GM12801 (cell line): Measurements from ENCODE around the gene MARF1.

Experiments
- CTCF ChIP-seq: IDR thresholded peaks from one replicate; pipeline ENCODE4 v1.5.1; 2011; ENCODE audit warnings: control low read depth; ENCODE audit not compliant: insufficient read length; ENCODE audit errors: extremely low read depth

Gene MARF1

GRCh38 chr16:15643048-15643945, at the start of gene MARF1:
Gene MARF1, minus strand, starts transcription at chr16:15643154. Its CDS starts 3,921 bp downstream, at chr16:15639233.
- TF ChIP-seq CTCF, result no peak

GRCh38 chr16:15691046-15691445, 48.1 kb upstream of the MARF1 start:
- no peak for TF ChIP-seq CTCF

DNA sequence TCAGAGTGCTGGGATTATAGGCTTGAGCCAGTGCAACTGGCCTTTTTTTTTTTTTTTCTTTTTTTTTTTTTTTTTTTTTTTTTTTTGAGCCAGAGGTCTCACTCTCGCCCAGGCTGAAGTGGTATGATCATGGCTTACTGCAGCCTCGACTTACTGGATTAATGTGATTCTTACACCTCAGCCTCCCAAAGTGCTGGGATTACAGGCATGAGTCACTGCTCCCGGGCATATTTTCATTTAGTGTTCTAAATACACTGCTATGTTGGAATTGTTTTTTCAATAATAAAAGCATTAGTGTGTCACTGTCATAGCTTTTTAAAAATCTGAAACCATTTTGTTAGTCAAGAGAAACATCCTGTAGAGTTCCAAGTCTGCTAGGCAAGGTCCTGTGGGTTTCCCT, 47.3 kb upstream of the MARF1 start:
- no peak for TF ChIP-seq CTCF

- TF ChIP-seq CTCF, result no peak
Measured at GRCh38 chr16:15689290-15689689, 46.3 kb upstream of the MARF1 start.

- no peak for TF ChIP-seq CTCF
Measured at GRCh38 chr16:15686287-15686686, 43.3 kb upstream of the MARF1 start.

GRCh38 chr16:15682105-15682570, 39.2 kb upstream of the MARF1 start:
- TF ChIP-seq CTCF, result no peak

DNA sequence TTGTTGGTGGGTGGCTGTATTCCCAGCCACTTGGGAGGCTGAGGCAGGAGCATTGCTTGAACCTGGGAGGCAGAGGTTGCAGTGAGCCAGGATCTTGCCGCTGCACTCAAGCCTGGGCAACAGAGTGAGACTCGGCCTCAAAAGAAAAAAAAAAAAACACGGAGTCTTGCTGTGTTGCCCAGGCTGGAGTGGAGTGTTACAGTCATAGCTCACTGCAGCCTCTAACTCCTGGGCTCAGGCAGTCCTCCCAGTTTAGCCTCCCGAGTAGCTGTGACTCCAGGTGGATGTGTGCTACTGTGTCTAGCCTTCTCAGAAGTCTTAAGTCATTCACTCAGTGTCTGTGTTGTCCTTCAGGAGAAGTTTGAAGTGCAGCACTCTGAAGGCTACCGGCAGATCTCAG, 34.5 kb upstream of the MARF1 start:
- TF ChIP-seq CTCF, result no peak
